Measurements from ENCODE around the gene GHR. TPM values are rescaled to one million over a fixed set of nuclear protein-coding genes. Genes with fewer than 3 reads are reported as not detected.

GHR gene
- total RNA-seq (2021) (not detected in 2 replicates), Bru-seq, nascent RNA (percentile 5 among the genes with signal in this experiment), BruChase-seq, experiment 1, labeled RNA remaining after a 2-hour chase (percentile 6 among the genes with signal in this experiment), BruChase-seq, experiment 2, labeled RNA remaining after a 6-hour chase (percentile 7 among the genes with signal in this experiment)
- long read RNA-seq, result 0 reads

GRCh38 chr5:42423285-42424165 is at the start of gene GHR:
TSS of gene GHR (plus strand) at chr5:42423439. CDS start at chr5:42565875, 142,436 bp downstream.
- DNase-seq (ENCODE audit: low spot score), result peak; percentile 89
- peaks cover 24% of the 10 kb centered on the region for H3K27me3 ChIP-seq (replicated peaks; ENCODE audit: insufficient read depth, low read depth, low read length, poor library complexity)
- no peaks in the 10 kb centered on the region for H3K9me3 ChIP-seq (ENCODE audit: low read depth, low read length, poor library complexity, severe bottlenecking)
- intact Hi-C loops (cut with micrococcal nuclease; ENCODE audit: unreplicated experiment), result loop anchor here (2.0 to 5.0 kb wide), 3 partner anchors 159 to 465 kb away; no protein-coding TSS in a partner anchor
- POLR2A ChIA-PET (ENCODE audit: low non-redundant PET), result no interaction called here
- no peaks in the 10 kb centered on the region for H3K36me3 ChIP-seq (ENCODE audit: insufficient read depth, low read length, poor library complexity, severe bottlenecking)
- no peak within 1 kb of the TSS for H3K27ac ChIP-seq (ENCODE audit: low read depth, low read length, poor library complexity, severe bottlenecking)
- H3K4me3 ChIP-seq (ENCODE audit: low read depth, low read length, poor library complexity, severe bottlenecking), result peak within 1 kb of the TSS; percentile 47
- BruUV-seq (replicated peaks), result no TSS peak
- TF ChIP-seq CTCF (conservative IDR thresholded peaks at IDR 0.05; ENCODE audit: low read depth, low read length), result peak; percentile 77
- no peak for TF ChIP-seq EZH2 (IDR thresholded peaks at IDR 0.05; ENCODE audit: borderline replicate concordance, low read depth, low read length, poor library complexity, severe bottlenecking)
- CTCF ChIA-PET, result interaction anchor here (0.6 to 1.3 kb wide), 4 partner anchors 160 to 1060 kb away, joined by 3 to 18 read pairs (median 6); partner anchors contain the start of gene TMEM267
- H3K4me1 ChIP-seq (ENCODE audit: insufficient read depth, low read length, poor library complexity, severe bottlenecking), result peaks cover 5% of the 10 kb centered on the region

- no peak for TF ChIP-seq EZH2 (IDR thresholded peaks at IDR 0.05; ENCODE audit: borderline replicate concordance, low read depth, low read length, poor library complexity, severe bottlenecking)
- TF ChIP-seq CTCF (conservative IDR thresholded peaks at IDR 0.05; ENCODE audit: low read depth, low read length), result no peak
- Histone ChIP-seq H3K27ac (ENCODE audit: low read depth, low read length, poor library complexity, severe bottlenecking) (no peak overlapping the region), H3K4me3 (ENCODE audit: low read depth, low read length, poor library complexity, severe bottlenecking) (no peak overlapping the region), H3K27me3 (replicated peaks; ENCODE audit: insufficient read depth, low read depth, low read length, poor library complexity) (no peaks in the 10 kb centered on the region), H3K36me3 (ENCODE audit: insufficient read depth, low read length, poor library complexity, severe bottlenecking) (no peaks in the 10 kb centered on the region), H3K9me3 (ENCODE audit: low read depth, low read length, poor library complexity, severe bottlenecking) (peaks cover 5% of the 10 kb centered on the region), H3K4me1 (ENCODE audit: insufficient read depth, low read length, poor library complexity, severe bottlenecking) (no peaks in the 10 kb centered on the region)
- ChIA-PET CTCF (no interaction called here), POLR2A (ENCODE audit: low non-redundant PET) (no interaction called here)
- BruUV-seq (replicated peaks), result no TSS peak
- intact Hi-C loops (cut with micrococcal nuclease; ENCODE audit: unreplicated experiment), result no loop called here
- DNase-seq (ENCODE audit: low spot score), result no peak
Measured at GRCh38 chr5:42374679-42375273, 48.5 kb upstream of the GHR start.

GRCh38 chr5:42377496-42377895 is 45.7 kb upstream of the GHR start:
- no peaks in the 10 kb centered on the region for H3K9me3 ChIP-seq (ENCODE audit: low read depth, low read length, poor library complexity, severe bottlenecking)
- ChIA-PET CTCF (no interaction called here), POLR2A (ENCODE audit: low non-redundant PET) (no interaction called here)
- H3K4me1 ChIP-seq (ENCODE audit: insufficient read depth, low read length, poor library complexity, severe bottlenecking), result no peaks in the 10 kb centered on the region
- no peaks in the 10 kb centered on the region for H3K27me3 ChIP-seq (replicated peaks; ENCODE audit: insufficient read depth, low read depth, low read length, poor library complexity)
- intact Hi-C loops (cut with micrococcal nuclease; ENCODE audit: unreplicated experiment), result no loop called here
- H3K36me3 ChIP-seq (ENCODE audit: insufficient read depth, low read length, poor library complexity, severe bottlenecking), result no peaks in the 10 kb centered on the region
- no TSS peak for BruUV-seq (replicated peaks)
- DNase-seq (ENCODE audit: low spot score), result no peak
- TF ChIP-seq EZH2 (IDR thresholded peaks at IDR 0.05; ENCODE audit: borderline replicate concordance, low read depth, low read length, poor library complexity, severe bottlenecking) (no peak), CTCF (conservative IDR thresholded peaks at IDR 0.05; ENCODE audit: low read depth, low read length) (no peak)
- H3K4me3 ChIP-seq (ENCODE audit: low read depth, low read length, poor library complexity, severe bottlenecking), result no peak overlapping the region
- no peak overlapping the region for H3K27ac ChIP-seq (ENCODE audit: low read depth, low read length, poor library complexity, severe bottlenecking)
